OCI-LY3 (cell line): ENCODE measurements around the gene ZNF263.
A peak's percentile ranks its signal among the peaks of the same experiment; 100 is the strongest.

Experiments used
- H2AFZ ChIP-seq: fragments of 200-600, 300-600 bp; shearing (Covaris generic); 2 replicates; pipeline ENCODE4 v1.6.0; 2014; ENCODE audit warnings: antibody characterized with exemption, low read depth, low read length
- H3K27ac ChIP-seq: fragments of 200-600, 300-600 bp; sonication (generic); 2 replicates; pipeline ENCODE4 v1.5.1; 2014; ENCODE audit warnings: mild to moderate bottlenecking, low read length, moderate library complexity, mixed read lengths
- H3K27me3 ChIP-seq: fragments of 200-600, 300-600 bp; sonication (generic); 2 replicates; pipeline ENCODE4 v1.6.1; 2014; ENCODE audit warnings: low read depth, low read length, mixed read lengths
- H3K36me3 ChIP-seq: fragments of 200-600, 300-600 bp; sonication (generic); replicated peaks from 2 replicates; pipeline ENCODE3; 2014; ENCODE audit warnings: low read depth, low read length, mixed read lengths
- H3K4me1 ChIP-seq: fragments of 300-600, 200-600 bp; sonication (generic); 2 replicates; pipeline ENCODE4 v1.6.1; 2014; ENCODE audit warnings: low read length, mixed read lengths
- H3K4me2 ChIP-seq: fragments of 200-600, 300-600 bp; sonication (generic); 2 replicates; pipeline ENCODE4 v1.6.1; 2014; ENCODE audit warnings: low read length, mixed read lengths
- H3K4me3 ChIP-seq: fragments of 300-600, 200-600 bp; sonication (generic); 2 replicates; pipeline ENCODE4 v1.5.1; 2014; ENCODE audit warnings: antibody characterized with exemption, mild to moderate bottlenecking, low read length, moderate library complexity
- H3K79me2 ChIP-seq: fragments of 300-600, 200-600 bp; shearing (Covaris generic); 2 replicates; pipeline ENCODE4 v1.6.1; 2014; ENCODE audit warnings: mild to moderate bottlenecking, low read length, mixed read lengths
- H3K9ac ChIP-seq: fragments of 300-600, 200-600 bp; shearing (Covaris generic); 2 replicates; pipeline ENCODE4 v1.6.0; 2014; ENCODE audit warnings: mild to moderate bottlenecking, low read length, moderate library complexity
- H3K9me3 ChIP-seq: fragments of 200-600, 300-600 bp; shearing (Covaris generic); 2 replicates; pipeline ENCODE4 v1.6.1; 2014; ENCODE audit warnings: low read length, mixed read lengths; ENCODE audit not compliant: insufficient read depth
- H4K20me1 ChIP-seq: fragments of 200-600, 300-600 bp; sonication (generic); 2 replicates; pipeline ENCODE4 v1.6.1; 2016; ENCODE audit warnings: low read length, mixed read lengths; ENCODE audit not compliant: insufficient read depth
- CTCF ChIP-seq: fragments of 200-600, 300-600 bp; sonication (generic); IDR thresholded peaks from 2 replicates; pipeline ENCODE4 v1.5.1; 2014; ENCODE audit warnings: antibody characterized with exemption, low read length, low read depth
- EZH2phosphoT487 ChIP-seq: fragments of 200-600 bp; shearing (Covaris generic); IDR thresholded peaks from 2 replicates; pipeline ENCODE4 v1.6.1; 2018; ENCODE audit warnings: antibody characterized with exemption, mixed run types, low read depth

The ZNF263 gene

GRCh38 chr16:3235856-3236669 is 47.2 kb upstream of the ZNF263 start:
- H3K4me1 ChIP-seq = peaks cover 14% of the 10 kb centered on the region
- peaks cover 28% of the 10 kb centered on the region for H3K36me3 ChIP-seq
- H3K4me2 ChIP-seq = no peak overlapping the region
- peaks cover 25% of the 10 kb centered on the region for H3K79me2 ChIP-seq
- H3K9me3 ChIP-seq = no peaks in the 10 kb centered on the region
- TF ChIP-seq CTCF (no peak), EZH2phosphoT487 (no peak)
- H3K27ac ChIP-seq = no peak overlapping the region
- H3K9ac ChIP-seq = no peak overlapping the region
- no peaks in the 10 kb centered on the region for H4K20me1 ChIP-seq
- H2AFZ ChIP-seq = peak overlapping the region; percentile 20; the same call in 1 of the 2 replicates
- peaks cover 4% of the 10 kb centered on the region; the same call in 1 of the 2 replicates for H3K27me3 ChIP-seq
- H3K4me3 ChIP-seq = no peak overlapping the region

GRCh38 chr16:3241761-3242160 is 41.5 kb upstream of the ZNF263 start:
- H3K36me3 ChIP-seq = no peaks in the 10 kb centered on the region
- no peaks in the 10 kb centered on the region for H3K4me1 ChIP-seq
- no peak overlapping the region for H3K9ac ChIP-seq
- H3K9me3 ChIP-seq = no peaks in the 10 kb centered on the region
- H2AFZ ChIP-seq = no peak overlapping the region
- TF ChIP-seq CTCF (no peak), EZH2phosphoT487 (no peak)
- H3K4me3 ChIP-seq = no peak overlapping the region
- H3K27ac ChIP-seq = no peak overlapping the region
- H3K27me3 ChIP-seq = peaks cover 4% of the 10 kb centered on the region; the same call in 1 of the 2 replicates
- H3K79me2 ChIP-seq = no peaks in the 10 kb centered on the region
- H4K20me1 ChIP-seq = no peaks in the 10 kb centered on the region
- no peak overlapping the region for H3K4me2 ChIP-seq

GRCh38 chr16:3242709-3243108 is 40.6 kb upstream of the ZNF263 start:
- TF ChIP-seq EZH2phosphoT487 (no peak), CTCF (no peak)
- no peak overlapping the region for H3K4me2 ChIP-seq
- H3K27ac ChIP-seq = no peak overlapping the region
- H4K20me1 ChIP-seq = no peaks in the 10 kb centered on the region
- H3K9me3 ChIP-seq = no peaks in the 10 kb centered on the region
- no peaks in the 10 kb centered on the region for H3K79me2 ChIP-seq
- H3K36me3 ChIP-seq = no peaks in the 10 kb centered on the region
- H3K27me3 ChIP-seq = peaks cover 4% of the 10 kb centered on the region; the same call in 1 of the 2 replicates
- H2AFZ ChIP-seq = no peak overlapping the region
- H3K9ac ChIP-seq = no peak overlapping the region
- no peaks in the 10 kb centered on the region for H3K4me1 ChIP-seq
- H3K4me3 ChIP-seq = no peak overlapping the region

GRCh38 chr16:3243882-3244281 is 39.4 kb upstream of the ZNF263 start:
- Histone ChIP-seq H3K4me3 (no peak overlapping the region), H3K79me2 (no peaks in the 10 kb centered on the region), H2AFZ (no peak overlapping the region), H3K27ac (no peak overlapping the region), H3K4me2 (no peak overlapping the region), H3K4me1 (no peaks in the 10 kb centered on the region), H3K36me3 (no peaks in the 10 kb centered on the region), H3K9ac (no peak overlapping the region), H3K27me3 (peaks cover 4% of the 10 kb centered on the region; the same call in 1 of the 2 replicates), H4K20me1 (no peaks in the 10 kb centered on the region), H3K9me3 (no peaks in the 10 kb centered on the region)
- TF ChIP-seq CTCF = no peak
- no peak for TF ChIP-seq EZH2phosphoT487
